ENCODE results near the gene WWOX.

DNA sequence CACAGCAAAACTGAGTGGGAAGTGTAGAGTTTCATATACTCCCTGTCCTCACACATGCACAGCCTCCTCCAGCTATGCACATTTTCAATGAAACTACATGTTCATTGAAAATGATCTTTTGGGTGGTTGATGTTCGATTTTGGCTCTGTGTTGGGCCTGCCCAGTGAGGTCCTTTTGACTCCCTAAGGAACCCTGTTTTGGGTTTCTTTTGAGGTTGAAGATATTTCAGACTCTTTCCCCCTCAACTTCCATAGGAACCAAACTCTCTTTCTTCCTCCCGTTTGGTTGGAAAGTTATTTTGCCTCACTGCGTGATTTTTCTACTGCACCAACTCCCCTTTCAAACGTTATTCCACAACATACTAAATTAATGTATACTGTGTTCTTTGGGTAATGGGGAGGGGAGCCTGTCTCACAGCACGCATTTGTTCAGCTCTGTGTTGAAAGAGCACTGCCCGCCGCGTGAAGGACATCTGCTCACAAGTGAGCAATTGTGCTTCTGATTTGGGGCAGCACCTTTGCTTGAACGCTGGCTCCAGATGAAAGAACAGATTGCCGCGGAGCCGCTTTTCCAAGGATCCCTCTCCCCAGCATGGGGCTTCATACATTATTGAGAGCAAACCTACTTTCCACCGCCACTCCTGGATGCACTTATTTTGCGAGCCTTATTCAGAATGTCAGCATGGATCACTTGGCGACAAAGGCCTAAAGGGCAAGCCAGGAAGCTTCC is 385.9 kb downstream of the WWOX start:
- TF ChIP-seq MAZ (IDR thresholded peaks at IDR 0.05; ENCODE audit: borderline replicate concordance, low read depth, low read length) (no peak), RAD21 (IDR thresholded peaks at IDR 0.05; ENCODE audit: low read length) (no peak), FOS (IDR thresholded peaks at IDR 0.05; ENCODE audit: low read depth, low read length) (no peak), NFE2L2 (IDR thresholded peaks at IDR 0.05; ENCODE audit: low read depth, low read length) (no peak), CHD1 (IDR thresholded peaks at IDR 0.05; ENCODE audit: low read depth, low read length) (no peak), SMC3 (IDR thresholded peaks at IDR 0.05; ENCODE audit: low read depth, low read length) (no peak), POLR2A (IDR thresholded peaks at IDR 0.05; ENCODE audit: low read depth, low read length) (no peak), MAFK (IDR thresholded peaks at IDR 0.05; ENCODE audit: low read depth, low read length) (no peak)
- TF ChIP-seq, protein P1, sequence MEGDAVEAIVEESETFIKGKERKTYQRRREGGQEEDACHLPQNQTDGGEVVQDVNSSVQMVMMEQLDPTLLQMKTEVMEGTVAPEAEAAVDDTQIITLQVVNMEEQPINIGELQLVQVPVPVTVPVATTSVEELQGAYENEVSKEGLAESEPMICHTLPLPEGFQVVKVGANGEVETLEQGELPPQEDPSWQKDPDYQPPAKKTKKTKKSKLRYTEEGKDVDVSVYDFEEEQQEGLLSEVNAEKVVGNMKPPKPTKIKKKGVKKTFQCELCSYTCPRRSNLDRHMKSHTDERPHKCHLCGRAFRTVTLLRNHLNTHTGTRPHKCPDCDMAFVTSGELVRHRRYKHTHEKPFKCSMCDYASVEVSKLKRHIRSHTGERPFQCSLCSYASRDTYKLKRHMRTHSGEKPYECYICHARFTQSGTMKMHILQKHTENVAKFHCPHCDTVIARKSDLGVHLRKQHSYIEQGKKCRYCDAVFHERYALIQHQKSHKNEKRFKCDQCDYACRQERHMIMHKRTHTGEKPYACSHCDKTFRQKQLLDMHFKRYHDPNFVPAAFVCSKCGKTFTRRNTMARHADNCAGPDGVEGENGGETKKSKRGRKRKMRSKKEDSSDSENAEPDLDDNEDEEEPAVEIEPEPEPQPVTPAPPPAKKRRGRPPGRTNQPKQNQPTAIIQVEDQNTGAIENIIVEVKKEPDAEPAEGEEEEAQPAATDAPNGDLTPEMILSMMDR (conservative IDR thresholded peaks at IDR 0.05; ENCODE audit: low read depth, low read length) = no peak
- TF ChIP-seq, protein P2, sequence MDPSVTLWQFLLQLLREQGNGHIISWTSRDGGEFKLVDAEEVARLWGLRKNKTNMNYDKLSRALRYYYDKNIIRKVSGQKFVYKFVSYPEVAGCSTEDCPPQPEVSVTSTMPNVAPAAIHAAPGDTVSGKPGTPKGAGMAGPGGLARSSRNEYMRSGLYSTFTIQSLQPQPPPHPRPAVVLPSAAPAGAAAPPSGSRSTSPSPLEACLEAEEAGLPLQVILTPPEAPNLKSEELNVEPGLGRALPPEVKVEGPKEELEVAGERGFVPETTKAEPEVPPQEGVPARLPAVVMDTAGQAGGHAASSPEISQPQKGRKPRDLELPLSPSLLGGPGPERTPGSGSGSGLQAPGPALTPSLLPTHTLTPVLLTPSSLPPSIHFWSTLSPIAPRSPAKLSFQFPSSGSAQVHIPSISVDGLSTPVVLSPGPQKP (IDR thresholded peaks at IDR 0.05; ENCODE audit: borderline replicate concordance, low read depth, low read length) = no peak
